Stimulated activated CD8-positive, alpha-beta memory T cell treated with anti-CD3 and anti-CD28 coated beads, Interleukin-4, amount 100 ng/mL, for 1 hour (primary cell): ENCODE measurements around the gene ADAMTS12.
"Not testable (repeated sequence)": the region's sequence is repeated elsewhere in the genome, so short reads cannot be mapped to it uniquely, and the experiment has no call there.

Source experiments
- DNase-seq, 2 donors: peaks; one replicate each; pipeline ENCODE4 v3.0.0-alpha.2; 2020; ENCODE audit warnings: low read depth in 2 of 2, low spot score in 1 of 2

The ADAMTS12 gene

GRCh38 chr5:33536802-33537201, 355.0 kb downstream of the ADAMTS12 start:
- DNase-seq = no peak

- no peak for DNase-seq
Observed at GRCh38 chr5:33531824-33532223, 360.0 kb downstream of the ADAMTS12 start.

- DNase-seq = no peak
Observed at GRCh38 chr5:33531037-33531298, 360.8 kb downstream of the ADAMTS12 start.

GRCh38 chr5:33530183-33531036, 361.4 kb downstream of the ADAMTS12 start:
- no peak for DNase-seq

GRCh38 chr5:33527696-33528095, 364.1 kb downstream of the ADAMTS12 start:
- DNase-seq = no peak

GRCh38 chr5:33526755-33527154, 365.0 kb downstream of the ADAMTS12 start:
- DNase-seq = no peak

- no peak for DNase-seq
Observed at GRCh38 chr5:33524476-33524875, 367.3 kb downstream of the ADAMTS12 start.

- DNase-seq = no peak
Observed at GRCh38 chr5:33523208-33523771, 368.5 kb downstream of the ADAMTS12 start.

GRCh38 chr5:33516421-33516820, 375.4 kb downstream of the ADAMTS12 start:
- DNase-seq = no peak

- DNase-seq = not testable (repeated sequence)
Observed at GRCh38 chr5:33515366-33515765, 376.4 kb downstream of the ADAMTS12 start.

- DNase-seq = no peak
Observed at GRCh38 chr5:33513462-33514185, 378.2 kb downstream of the ADAMTS12 start.

GRCh38 chr5:33509036-33509435, 382.8 kb downstream of the ADAMTS12 start:
- DNase-seq = no peak

GRCh38 chr5:33507426-33507825, 384.4 kb downstream of the ADAMTS12 start:
- no peak for DNase-seq

GRCh38 chr5:33504570-33504969, 387.2 kb downstream of the ADAMTS12 start:
- DNase-seq = no peak

GRCh38 chr5:33501899-33502298, 389.9 kb downstream of the ADAMTS12 start:
- no peak for DNase-seq

- no peak for DNase-seq
Observed at GRCh38 chr5:33501260-33501659, 390.5 kb downstream of the ADAMTS12 start.

- no peak for DNase-seq
Observed at GRCh38 chr5:33494466-33494865, 397.3 kb downstream of the ADAMTS12 start.

- DNase-seq = no peak
Observed at GRCh38 chr5:33491941-33492340, 399.8 kb downstream of the ADAMTS12 start.

- no peak for DNase-seq
Observed at GRCh38 chr5:33490071-33490665, 401.6 kb downstream of the ADAMTS12 start.

- no peak for DNase-seq
Observed at GRCh38 chr5:33489481-33490067, 402.2 kb downstream of the ADAMTS12 start.

- DNase-seq = no peak
Observed at GRCh38 chr5:33488558-33489355, 403.0 kb downstream of the ADAMTS12 start.
